ENCODE data around the gene ST3GAL3.
"Not testable (repeated sequence)": the region's sequence is repeated elsewhere in the genome, so short reads cannot be mapped to it uniquely, and the experiment has no call there.

ST3GAL3 gene

DNA sequence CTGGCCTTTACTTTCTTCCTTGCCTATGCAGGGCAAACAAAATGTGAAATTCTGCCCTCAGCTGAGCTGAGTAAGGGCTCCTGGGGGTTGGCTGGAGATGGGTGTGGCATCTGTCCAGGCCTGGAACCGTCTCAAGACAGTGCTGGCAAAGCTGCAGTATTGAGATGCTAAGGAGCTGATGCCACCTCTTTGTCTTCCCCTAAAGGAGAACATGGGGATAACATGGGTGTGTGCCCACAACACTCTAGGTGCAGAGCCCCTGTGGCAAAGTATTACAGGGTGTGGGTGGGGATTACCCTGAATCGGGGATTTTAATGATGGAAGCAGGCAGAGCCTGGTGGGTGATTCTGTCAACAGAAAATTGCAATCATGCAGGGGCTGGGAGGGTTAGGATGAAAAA lies 2.5 kb upstream of the ST3GAL3 start:
- DNase-seq, result no peak

DNA sequence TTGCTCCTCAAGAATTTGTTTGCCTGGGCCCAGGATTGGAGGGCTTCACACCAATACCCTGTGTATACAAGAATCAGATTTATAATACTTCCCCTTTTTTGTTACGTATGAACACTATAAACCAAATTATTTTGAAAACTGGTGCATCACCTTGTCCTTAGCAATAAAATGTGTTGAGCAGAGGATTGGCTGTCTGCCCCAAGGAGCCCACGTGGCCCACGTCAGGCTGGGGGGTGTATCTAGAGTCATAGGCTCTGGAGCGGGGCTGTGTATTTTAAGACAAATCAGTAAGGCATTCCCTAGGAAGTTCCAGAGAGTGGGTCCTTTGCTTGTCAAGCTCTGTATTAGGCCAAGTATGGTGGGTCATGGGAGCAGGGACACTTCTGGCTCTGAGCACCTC lies 2.0 kb upstream of the ST3GAL3 start:
- DNase-seq, result no peak

DNA sequence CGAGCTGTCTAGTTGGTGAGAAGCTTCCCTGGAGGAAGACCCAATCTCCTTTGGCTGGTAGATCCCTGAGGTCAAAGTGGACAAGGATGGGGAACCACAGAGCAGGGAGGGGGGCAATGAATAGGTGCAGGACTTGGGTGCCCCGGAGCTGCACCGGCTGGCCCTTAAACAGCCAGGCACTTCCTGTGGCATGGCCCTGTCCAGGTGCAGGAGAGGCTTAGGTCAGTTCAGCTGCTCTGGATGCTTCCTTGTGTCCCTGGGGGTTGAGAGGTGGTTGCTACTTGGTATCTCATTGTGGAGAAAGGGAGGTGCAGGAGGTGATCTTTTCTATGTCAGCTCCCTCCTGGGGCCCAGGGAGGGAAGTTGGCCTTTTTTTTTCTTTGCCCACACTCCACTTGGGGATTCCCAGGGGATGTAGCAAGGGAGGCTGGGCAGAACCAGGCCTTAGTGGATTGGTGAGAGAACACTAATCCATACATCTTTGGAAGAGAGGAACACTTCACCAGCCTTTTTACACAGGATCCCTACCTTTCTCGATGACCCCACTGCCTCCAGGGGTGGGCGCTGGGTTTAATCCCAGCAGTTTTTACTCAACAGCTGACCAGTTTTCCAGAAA lies 1.2 kb upstream of the ST3GAL3 start:
- DNase-seq, result no peak

DNA sequence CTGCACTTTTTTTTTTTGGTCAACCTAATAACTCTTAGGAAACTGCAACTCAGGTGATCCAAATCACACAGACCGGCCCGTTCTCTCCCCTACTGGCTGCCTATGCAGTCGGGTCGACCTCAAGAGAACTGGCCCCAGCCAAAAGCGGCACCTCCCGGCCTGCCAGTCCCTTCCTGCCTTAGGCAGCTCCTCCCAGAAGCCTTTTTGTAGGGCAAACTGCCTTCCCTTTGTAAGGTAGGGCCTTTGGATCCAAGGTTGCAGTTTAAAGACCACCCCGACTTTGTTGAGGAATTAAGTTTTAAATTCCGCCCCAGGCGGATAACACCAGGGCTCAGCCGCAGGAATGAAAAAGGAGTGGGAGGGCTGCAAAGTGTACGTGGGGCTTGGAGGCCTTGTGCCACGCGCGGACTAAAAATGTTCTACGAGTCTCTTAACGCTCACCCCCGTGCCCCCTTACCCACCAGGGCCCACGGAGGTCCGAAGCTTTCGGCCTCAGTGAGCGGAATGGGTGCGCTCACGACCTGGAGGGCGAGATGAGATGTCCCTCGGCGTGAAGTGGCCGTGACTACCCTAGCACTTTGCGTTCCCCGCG lies 642 bp upstream of the ST3GAL3 start:
- DNase-seq, result no peak

DNA sequence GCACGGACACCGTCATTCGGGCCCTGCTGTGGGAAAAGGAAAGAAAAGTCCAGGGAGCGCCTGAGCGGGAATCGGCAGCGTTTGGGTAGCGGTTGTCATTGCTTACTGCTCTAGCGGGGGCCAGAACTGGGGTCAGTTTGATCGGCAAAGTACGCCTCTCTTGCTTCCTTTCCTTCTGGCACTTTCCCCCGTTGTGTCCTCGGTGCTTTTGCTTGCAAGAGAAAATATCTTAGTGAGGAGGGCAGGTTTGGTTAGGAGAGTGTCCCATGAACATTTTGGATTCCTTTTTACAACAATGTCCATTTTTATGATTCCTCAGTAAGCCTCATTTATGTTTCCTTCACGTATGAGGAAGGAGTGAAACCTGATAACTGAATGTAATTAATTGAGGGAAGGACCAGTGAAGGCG lies 670 bp downstream of the ST3GAL3 start:
- no peak for DNase-seq

DNA sequence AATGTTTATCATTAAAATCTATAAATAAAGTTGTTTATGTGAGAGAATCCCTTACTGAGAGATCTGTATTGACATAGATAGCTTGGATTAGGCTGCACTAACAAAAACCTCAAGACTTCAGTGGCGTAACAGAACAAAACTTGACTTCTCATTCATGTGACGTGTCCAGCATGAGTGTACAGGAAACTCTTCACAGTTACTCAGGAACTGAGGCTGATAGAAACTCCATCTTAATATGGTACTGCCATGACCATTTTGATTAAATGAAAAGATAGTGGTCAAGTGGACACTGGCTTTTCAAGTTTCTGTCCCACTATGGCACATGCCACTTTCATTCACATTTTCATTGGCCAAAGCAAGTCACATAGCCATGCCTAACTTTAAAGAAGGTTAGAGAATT lies 3.7 kb downstream of the ST3GAL3 start:
- no peak for DNase-seq

DNA sequence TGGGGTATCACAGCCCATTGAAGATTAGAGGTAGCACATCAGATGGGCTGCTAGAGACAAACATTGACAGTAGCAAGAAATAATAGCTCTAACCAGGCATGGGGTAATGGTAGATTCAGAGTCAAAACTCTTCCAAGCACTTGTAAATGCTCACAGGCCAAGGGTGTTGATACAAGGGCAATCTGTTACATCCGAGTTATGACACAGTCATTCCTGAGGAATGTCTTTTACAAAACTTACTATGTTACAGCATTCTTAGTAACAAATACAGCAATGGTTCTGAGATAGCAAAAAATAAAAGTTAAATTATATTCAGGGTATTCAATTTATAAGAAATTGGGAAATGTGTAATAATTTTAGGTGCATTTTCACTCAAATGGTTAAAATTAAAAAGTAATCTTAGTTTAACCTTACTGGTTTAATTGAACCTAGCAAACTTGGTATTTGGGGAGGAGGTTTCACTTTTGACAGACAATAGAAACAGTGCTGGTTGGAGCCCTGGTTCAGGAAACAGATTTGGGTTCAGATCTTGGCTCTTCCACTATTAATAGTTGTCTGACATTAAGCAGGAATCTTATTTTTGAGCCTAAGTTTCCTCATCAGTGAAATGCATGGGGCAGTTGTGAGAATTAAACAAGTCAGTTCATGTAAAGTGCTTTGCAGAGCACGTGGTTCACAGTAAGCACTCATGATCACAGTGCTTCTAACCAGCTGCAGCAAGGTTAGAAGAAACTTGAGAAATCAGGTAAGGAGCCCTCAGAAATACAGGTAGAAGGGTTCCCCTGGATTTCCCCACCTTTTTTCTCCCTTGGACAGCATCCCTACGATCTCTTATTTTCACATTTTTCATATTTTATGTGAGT lies 4.4 kb downstream of the ST3GAL3 start:
- DNase-seq, result no peak

DNA sequence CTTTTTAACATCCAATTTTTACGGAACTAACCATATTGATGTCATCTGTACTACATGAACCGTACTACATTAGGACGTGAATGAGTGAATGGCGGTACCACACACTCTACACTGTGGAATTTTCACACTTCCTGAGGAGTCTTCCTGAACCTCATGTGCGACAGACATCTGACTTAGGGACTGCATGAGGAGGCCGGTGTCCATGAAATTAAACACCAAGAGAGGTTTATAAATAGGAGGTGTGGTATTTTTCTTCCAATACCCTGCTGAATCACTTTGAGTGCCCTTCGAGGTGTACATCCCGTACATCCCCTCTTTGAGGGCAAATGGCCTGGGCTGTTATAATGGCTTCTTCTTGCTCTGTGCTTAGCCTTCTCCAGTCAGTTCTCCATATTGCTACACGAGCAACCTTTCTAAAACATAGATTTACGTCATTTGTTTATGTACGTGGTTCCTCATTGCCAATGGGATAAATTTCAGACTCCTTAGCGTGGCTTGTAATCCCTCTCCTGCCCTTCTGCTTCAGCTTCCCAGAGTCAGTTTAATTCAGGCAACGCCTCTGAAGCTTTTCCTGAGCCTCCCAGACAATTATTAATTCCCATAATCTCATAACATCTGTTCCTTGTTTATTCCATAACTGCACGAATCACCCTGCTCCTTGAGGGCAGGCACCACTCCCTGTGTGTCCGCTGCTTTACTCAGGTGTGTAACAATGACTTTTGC lies 9.4 kb downstream of the ST3GAL3 start:
- no peak for DNase-seq

DNA sequence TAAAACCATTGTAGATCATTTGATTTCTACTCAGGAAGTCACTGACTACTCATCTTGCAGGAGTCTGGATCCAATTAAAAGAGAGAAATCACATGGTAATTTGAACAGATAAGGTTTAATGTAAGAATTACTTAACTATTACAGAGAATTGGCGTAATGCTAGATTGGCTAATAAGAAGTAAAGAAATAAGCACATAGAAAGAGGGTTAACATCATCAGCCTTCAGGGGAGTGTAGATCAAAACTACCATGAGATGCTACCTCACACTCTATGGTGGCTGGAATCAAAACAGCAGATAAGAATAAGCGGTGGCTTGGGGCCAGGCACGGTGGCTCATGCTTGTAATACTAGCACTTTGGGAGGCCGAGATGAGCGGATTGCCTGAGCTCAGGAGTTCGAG lies 11.7 kb downstream of the ST3GAL3 start:
- no peak for DNase-seq

DNA sequence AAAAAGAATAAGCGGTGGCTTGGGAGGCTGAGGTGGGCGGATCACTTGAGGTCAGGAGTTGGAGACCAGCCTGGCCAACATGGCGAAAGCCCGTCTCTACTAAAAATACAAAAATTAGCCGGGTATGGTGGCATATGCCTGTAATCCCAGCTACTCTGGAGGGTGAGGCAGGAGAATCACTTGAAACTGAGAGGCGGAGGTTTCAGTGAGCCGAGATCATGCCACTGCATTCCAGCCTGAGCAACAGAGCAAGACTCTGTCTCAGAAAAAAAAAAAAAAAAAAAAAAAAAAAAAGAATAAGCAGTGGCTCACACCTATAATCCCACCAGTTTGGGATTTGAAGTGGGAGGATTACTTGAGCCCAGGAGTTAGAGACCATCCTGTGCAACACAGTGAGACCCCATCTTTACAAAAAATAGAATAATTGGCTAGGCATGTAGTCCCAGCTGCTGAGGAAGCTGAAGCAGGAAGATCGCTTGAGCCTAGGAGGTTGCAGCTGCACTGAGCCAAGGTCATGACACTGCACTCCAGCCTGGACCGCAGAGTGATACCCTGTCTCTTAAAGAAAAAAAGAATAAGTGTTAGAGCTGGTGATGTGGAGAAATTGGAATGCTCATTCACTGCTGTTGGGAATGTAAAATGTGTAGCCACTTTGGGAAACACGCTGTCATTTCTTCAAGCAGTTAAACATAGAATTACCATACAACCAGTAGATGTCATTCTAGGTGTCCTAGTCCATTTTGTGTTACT lies 12.5 kb downstream of the ST3GAL3 start:
- DNase-seq, result not testable (repeated sequence)

DNA sequence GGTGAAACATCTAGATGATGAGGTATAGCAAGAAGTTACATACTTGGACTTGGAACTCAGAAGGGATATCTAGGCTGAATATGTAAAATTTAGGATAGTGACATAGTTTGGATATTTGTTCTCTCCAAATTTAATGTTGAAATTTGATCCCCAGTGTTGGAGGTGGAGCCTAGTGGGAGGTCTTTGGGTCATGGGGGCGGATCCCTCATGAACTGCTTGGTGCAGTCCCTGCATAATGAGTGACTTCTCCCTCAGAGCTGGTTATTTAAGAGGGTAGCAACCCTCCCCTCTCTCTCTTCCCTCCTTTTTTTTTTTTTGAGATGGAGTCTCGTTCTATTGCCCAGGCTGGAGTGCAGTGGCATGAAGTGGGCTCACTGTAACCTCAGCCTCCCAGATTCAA lies 15.5 kb downstream of the ST3GAL3 start:
- DNase-seq, result no peak

DNA sequence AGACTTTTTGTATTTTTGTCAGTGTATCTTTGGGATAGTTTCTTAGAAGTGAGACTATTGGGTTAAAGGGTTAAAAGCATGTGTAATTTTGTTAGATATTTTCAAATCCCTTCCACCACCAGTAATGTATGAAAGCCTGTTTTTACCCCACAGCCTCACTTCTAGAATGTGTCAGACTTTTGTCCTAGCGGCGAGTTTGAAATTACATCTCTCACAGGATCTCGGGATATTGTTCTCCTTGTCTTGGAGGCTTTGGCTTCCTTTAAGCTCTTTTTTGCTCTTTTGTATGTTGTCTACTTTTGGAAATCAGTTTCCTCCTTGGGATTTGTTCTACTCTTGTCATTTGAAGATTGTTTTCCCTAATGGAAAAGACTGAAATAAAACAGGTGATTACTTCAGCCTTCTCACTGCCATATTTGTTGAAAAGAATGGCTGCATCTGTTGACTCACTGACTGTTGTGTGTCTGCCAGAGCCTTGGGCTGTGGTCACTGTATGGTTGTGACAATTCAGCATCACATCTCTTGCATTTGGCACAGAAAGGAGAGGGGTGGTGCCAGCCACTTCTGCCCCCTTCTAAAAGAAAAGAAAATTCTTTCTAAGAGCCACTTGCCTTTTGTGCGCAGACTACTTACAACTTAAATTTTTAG lies 22.6 kb downstream of the ST3GAL3 start:
- no peak for DNase-seq

DNA sequence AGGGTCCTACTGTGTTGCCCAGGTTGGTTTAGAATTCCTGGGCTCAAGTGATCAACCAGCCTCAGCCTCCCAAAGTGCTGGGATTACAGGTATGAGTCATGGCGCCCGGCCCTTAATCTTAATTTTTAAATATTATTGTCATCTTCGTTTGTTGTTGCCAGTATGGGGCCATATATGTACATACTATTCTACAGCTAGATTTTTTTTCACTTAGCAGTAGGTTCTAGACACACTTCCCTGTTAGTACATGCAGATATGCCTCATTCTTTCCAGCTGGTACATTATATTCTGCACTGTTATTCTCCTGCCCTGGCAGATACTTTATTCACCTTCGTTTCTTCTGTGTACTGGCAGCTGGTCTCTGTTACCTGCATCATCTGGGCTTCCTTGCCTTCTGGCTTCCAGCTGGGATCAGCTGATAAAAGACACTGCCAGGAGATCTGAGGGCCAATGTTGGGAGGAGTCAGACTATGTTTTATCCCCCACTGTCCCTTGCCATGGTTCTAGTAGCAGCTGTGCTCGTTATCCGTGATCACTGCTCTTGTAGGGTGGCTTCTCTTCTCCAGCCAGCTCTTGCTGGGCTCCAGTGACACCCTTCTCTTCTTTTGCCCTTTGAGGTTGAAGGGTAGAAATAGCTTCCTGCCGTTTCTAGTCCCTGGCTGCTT lies 24.7 kb downstream of the ST3GAL3 start:
- DNase-seq, result no peak

DNA sequence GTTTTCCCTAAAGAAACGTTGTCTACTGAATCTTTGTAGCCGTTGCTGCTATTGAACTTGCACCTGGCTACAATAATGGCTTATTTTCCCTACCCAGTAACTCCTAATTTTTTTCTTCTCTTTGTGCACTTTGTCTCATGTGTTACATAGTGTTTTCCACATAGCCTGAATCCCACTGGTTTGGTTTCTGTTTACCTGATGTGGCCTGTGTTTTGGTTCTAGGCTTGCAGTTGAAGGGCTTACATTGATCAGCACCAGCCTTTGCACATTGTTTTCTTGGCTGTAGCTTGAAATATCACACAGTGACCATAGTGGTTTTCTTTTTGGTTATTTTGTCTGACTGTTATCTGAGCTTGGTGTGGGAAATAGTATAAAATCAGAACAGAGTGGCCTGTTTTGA lies 29.5 kb downstream of the ST3GAL3 start:
- DNase-seq, result no peak

DNA sequence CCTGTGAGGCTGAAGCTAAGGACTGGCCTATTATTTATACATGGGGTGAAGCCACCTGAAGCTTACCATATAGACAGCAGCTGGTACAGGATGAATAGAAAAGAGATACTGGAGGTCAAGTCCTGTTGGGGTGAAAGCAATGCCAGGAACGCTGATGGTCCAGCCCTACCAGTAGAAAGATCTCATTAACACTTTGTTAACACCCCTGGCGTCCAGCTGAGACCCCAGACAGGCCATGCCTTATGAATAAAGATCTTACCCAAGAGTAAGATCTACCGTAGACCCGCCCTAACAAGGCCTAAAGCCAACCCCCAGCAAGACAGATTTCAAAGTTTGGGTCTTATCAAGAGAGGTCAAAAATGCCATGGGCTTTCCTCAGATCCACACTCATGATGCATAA lies 34.7 kb downstream of the ST3GAL3 start:
- no peak for DNase-seq

DNA sequence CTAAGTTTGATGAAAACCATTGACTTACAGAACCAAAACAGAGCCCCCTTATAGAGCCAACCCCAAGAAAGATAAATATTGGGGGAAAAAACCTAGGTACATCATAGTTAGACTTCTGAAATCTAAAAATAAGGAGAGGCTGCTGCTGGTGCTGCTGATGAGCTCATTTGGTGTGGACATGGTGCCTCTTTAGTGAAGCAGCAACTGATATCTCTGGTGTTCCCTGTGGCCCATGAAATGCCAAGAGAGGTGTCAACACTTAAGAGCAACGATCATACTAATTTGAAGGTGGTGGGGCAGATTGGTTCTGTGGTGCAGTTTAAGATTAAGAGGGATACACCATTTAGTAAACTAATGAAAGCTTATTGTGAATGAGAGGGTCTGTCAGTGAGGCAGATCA lies 35.9 kb downstream of the ST3GAL3 start:
- DNase-seq, result no peak

DNA sequence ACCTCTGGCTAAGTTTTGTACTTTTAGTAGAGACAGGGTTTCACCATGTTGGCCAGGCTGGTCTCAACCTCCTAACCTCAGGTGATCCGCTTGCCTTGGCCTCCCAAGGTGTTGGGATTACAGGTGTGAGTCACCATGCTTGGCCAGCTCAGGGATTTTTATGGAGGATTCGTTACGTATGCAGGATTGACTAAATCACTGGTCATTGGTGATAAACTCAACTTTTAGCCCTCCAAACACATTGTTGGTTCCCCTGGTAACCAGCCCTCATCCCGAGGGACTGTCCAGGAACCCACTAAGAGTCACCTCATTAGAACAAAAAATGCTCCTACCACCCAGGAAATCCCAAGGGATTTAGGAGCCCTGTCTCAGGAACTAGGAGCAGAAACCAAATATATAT lies 40.4 kb downstream of the ST3GAL3 start:
- DNase-seq, result no peak

DNA sequence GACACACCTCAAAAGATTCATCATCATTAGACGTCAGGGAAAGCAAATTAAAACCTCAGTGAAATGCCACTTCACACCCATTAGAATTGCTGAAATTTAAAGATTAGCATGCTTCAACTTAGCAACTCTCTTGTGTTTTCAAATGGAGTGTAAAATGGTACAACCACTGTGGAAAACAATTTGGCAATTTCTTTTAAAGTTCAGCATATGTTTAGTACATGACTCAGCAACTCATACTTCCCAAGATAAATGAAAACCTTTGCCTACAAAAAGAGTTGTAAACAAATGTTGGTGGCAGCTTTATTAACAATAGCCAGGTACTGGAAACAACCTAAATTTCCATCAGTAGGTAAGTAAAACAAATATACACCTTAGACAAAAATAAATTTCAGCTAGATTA lies 42.7 kb downstream of the ST3GAL3 start:
- no peak for DNase-seq

DNA sequence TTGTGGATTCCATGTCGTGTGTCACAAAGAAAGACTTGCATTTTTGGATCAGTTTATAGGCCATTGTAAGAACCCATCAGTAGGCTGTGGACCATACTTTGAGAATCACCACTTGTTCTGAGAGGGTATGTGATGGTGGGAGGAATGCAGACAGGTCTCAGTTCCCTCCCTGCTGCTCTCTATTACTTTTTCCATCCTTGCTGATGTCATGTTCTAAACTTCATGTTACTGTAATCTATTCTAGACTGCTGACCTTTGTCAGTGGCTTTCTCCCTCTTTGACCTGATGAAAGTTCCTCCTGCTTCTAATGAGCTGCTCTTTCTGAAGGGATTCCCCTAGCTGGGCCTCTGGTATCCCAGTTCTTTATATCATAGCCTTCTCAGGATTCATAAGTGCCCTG lies 46.1 kb downstream of the ST3GAL3 start:
- DNase-seq, result no peak

DNA sequence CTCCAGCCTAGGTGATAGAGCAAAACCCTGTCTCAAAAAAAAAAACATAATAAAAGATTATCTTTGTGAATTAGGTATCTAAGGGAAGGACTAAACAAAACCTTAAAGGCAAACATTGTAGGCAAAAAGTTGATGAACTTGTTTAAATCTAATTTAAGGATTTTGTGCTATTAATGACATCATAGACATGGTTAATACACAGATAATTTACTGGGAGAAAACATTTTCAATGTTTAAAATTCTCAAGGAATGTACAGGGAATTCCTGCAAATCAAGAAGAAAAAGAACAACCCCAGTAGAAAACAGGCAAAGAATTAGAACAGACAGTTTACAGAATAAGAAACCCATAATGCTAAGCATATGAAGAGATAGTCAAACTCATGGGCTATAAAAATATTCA lies 47.6 kb downstream of the ST3GAL3 start:
- DNase-seq, result no peak

DNA sequence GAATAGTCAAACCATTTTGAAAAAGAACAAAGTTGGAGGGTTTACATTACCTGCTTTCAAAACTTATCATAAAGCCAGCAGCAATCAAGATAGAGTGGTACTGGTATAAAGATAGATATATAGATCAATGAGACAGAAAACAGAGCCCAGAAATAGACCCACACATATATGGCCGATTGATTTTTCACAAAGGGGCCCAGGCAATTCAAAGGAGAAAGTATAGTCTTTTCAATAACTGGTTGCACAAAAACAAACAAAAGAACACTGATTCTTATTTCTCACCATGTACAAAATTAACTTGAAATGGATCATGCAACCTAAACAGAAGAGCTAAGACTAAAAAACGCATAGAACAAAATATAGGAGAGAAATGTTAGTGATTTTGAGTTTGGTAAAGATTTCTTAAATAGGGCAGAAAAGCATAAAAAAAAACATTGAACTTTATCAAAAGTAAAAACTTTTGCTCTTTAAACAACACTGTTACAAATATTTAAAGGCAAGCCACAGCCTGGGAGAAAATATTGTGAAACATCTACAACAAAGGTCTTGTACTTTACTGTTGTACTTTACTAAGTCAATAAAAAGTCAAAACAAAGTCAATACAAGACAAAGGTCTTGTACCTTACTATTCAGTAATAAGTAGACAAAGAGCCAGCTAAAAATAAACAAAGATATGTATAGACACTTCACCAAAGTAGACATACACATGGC lies 50.2 kb downstream of the ST3GAL3 start:
- DNase-seq, result no peak
